Embryonic facial prominence (tissue), 1 donor: ENCODE data around the gene FBXW12.
A peak's percentile ranks its signal among the peaks of the same experiment; 100 is the strongest.
"Not testable (repeated sequence)": the region's sequence is repeated elsewhere in the genome, so short reads cannot be mapped to it uniquely, and the experiment has no call there.

Experiments
- DNase-seq: peaks from one replicate; pipeline ENCODE4 v3.0.0-alpha.2; 2016; ENCODE audit errors: extremely low spot score

FBXW12 gene

DNA sequence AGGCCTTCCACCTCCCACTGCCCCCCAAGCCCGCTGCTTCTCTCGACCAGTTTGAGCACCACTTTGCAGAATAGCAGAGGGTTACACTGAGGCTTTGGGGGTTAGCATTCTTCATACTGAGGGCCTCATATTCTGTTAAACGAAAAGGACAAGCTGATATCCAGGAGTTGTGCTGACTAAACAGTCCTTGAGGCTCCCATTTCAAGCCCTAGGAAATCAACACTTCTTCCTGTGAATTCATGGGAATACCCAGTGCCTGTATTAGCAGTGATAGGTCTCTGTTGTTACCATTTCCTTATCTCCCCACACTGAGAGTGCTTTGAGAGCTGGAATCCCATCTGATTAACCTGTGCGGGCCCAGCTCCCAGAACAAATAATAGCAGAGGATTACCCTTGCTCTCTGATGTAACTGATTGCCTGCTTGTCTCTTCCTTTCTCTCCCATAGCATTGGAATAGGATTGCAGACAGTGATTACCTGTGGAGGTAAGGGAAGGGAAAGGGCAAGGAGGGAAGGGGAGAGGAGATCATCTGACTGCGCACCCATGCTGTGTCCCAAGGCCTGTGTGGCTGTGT lies 930 bp downstream of the FBXW12 start:
- DNase-seq: no peak

- DNase-seq: no peak
Observed at GRCh38 chr3:48387634-48388033, 15.6 kb downstream of the FBXW12 start.

DNA sequence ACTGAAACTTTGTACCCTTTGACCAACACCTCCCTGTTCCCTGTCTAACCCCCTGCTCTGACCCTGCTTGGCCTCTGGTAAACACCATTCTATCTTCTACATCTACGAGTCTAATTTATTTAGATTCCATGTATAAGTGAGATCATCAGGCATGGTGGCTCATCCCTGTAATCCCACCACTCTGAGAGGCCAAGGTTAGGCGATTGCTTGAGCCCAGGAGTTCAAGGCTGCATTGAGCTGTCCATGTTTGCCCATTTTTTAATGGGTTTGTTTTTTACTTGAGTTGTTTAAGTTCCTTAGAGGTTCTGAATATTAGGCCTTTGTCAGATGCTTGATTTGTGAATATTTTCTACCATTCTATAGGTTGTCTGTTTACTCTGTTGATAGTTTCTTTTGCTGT lies 16.9 kb downstream of the FBXW12 start:
- DNase-seq: no peak

DNA sequence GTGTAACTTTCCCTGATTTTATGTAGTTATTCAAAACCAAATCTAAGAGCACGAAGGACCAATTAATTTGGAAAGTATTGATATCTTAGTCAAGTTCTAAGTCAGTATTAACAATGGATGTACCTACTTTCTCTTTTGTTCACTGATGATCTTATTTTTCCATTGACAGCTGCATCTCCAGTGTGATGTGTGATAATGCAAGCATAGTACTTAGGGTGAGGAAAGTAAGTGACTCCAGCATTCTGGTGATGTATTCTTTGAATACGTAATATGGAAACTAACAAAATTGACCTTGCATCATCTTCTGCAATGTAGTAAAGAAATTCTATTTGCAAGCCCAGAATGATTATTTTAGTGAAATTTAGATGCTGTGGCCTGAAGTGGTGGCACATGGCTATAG lies 22.4 kb downstream of the FBXW12 start:
- DNase-seq: no peak

- no peak for DNase-seq
Observed at GRCh38 chr3:48395714-48396113, 23.7 kb downstream of the FBXW12 start.

GRCh38 chr3:48397767-48398681 lies 26.0 kb downstream of the FBXW12 start:
- DNase-seq: no peak

GRCh38 chr3:48398701-48399386 lies 26.8 kb downstream of the FBXW12 start:
- DNase-seq: no peak

DNA sequence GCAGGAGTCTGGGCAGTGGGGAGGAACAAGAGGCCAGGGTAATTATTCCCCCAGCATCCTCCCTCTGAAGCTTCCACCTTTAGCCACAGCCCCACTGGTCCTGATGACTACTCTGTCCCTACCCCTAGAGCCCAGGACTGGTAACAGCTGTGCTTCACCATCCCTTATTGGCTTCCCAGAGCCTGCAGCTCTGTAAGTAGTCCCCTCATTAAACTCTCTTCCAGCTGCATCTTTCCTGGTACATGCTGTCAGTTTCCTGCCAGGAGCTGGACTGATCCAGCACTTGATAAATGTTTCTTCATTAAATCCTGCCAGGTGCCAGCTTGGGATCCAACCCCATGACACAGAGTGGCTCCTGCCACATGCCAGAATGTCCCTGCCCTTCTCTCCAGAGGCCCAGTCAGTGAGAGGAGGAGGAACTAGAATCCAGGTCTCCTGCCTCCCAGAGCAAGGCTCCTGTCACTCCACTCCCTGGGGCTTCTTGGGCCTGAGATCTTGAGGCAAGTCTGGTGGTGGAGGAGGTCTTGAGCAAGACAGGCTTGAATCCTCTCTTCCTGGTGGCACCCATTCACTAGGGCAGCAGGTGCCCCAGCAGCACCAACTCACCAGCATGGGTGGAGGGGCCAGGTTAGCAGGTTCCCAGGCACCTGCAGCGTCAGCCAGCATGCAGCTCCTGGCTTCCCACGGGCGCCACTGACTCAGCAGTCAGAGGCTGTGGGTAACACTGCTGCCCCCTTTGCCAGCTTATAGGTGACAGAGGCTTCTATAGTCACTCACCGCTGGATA lies 27.6 kb downstream of the FBXW12 start:
- no peak for DNase-seq

DNA sequence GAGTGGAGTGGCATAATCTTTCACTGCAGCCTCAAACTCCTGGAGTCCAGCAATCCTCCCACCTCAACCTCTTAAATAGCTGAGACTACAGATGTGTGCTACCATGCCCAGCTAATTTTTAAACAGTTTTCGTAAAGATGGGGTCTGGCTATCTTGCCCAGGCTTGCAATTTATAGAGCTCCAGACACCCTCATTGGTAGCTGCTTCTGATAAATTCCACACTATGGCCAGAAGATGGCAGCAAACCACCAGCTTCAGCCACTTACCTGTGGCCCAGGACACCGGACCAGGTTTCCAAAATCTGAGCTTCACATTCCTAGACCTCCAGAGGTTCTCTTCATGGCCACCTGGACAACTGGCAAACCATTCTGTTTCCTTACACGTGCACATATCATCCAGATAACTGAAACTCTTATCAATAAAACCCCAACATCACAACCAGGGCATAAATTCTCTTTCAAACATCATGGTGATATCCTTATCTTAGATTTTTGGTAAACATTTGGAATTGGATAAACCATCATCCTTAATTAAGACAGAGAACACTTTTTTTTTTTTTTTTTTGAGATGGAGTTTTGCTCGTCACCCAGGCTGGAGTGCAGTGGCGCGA lies 28.9 kb downstream of the FBXW12 start:
- DNase-seq: peak; percentile 13

DNA sequence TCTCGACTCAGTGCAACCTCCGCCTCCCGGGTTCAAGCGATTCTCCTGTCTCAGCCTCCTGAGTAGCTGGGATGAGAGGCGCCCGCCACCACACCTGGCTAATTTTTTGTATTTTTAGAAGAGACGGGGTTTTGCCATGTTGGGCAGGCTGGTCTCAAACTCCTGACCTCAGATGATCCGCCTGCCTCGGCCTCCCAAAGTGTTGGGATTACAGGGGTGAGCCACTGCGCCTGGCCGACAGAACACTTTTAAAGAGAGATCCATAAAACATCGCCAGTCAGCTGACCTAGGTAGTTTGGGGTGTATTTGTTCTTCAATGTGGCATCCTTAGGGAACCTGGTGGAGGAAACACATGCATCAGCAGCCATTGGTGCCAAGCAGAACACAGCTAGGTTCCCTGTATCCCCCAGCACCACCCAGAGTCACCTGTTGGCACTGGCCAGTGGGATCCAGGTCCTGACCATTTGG lies 29.4 kb downstream of the FBXW12 start:
- not testable (repeated sequence) for DNase-seq

DNA sequence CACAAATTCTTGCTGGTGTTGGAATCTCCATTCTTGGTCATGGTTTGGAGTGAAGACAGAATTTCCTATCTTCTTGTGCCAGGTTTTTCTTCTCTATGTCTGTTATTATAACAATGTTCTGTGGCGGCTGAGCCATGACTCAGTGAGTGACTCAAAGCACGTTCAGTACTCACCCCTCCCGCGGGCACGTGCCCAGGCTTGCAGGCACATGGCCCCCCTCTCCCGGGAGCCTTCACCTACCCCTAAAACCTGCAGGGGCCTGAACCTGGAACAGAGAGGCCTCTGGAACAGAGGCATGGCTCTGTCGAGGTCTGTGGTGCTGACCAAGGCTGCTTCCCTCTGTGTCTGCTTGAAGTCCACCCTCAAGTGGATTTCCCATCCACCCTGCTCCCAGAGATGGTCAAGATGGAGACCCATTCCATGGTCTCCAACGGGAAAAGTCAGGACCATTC lies 30.3 kb downstream of the FBXW12 start:
- DNase-seq: no peak

DNA sequence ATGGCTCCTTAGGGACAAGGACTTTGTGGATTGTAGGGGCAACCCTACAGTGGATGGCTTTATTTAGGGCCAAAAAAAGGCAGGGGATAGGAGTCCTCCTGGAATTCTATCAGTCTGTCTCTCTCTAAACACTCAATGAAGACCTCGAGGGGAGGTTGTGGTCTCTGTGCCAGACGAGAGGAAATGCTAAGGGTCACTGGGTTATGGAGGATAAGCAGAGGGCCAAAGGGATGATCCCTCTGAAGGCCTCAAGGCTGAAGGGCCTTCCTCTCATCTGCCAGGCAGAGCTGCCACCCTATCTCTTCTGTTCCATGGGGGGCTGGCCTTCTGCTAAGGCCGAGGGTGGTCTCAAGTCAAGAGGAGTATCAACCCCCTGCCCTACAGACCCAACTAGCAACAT lies 30.9 kb downstream of the FBXW12 start:
- no peak for DNase-seq

- no peak for DNase-seq
Observed at GRCh38 chr3:48403533-48404439, 31.8 kb downstream of the FBXW12 start.

DNA sequence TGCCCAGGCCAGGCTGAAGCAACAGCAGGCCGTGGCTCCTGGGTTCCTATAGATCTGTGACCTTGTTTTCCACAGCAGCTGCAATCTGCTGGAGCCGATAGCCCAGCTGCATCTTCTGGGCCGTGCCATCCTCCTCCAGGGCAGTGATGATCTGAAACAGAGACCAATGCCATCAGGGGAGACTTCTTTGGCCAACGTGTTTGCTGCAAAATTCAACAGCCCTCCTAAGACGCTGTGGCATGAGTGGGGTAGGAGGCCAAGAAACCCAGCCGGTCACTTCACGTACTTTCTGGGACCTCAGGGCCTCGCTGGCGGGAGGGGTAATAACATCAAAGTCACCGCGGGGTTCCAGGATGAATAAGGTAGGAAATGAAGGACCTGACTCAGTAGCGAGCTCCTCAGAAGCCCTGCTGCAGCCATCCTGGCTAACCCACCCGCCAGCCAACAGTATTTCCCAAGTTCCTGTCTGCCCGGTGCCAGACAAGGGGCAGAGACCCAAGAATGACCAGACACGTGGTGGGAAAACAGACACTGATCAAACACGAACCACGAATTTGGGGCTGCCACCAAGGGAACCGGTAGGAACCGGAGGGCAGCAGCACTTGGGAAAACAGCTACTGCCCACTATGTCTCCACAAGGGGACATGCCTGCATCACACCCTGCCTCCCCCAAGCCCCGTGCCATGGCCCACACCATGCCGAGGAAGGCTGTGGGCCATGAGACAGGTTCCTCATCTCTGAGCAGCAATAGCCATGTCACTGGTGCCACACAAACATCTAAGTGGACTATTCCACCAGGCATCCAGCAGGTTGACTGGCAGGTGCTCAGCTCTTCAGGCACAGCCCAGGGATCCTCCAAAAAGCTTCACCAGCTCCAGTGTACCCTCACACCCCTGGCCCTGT lies 32.7 kb downstream of the FBXW12 start:
- no peak for DNase-seq

DNA sequence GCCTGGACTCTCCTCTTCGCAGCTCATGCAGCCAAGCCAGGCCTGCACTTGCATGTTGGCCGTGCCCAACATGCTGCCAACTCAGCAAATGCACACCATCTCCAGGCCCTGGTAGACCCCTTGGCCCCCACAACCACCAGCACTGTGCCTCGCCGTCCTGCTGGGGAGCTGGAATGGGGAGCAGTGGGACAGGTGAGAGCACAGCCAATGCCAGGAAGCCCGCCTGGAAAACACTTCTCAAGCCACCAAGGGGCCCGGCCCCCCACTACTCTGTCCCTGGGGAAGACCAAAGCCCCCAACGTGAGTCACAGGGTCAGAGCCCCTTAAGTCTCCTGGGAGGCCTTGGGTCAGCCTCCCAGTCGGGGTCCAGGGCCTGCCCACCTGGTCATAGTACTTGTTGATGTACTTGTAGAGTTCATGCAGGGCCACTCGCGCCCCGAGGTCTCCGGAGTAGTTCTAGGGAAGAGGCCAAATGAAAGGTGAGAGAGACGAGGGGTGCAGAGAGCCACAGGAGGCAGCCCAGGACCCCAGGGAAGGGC lies 33.4 kb downstream of the FBXW12 start:
- no peak for DNase-seq

DNA sequence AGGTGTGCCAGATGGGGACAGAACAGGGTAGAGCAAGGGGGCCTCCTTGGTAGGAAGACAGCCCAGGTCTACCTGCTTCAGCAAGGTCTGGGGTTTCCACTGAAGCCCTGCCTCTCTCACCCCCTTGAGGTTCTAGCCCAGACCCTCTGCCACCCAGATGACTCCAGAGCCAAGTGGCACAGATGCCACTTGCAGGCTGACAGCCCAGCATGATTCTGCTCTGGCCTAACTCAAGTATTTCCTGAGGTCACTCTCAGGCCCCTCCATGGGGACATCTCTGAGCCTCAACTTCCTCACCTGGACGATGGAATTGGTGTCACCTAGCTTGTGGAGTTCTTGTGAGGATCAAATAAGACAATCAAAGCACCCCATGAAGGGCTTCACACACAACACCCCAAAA lies 34.0 kb downstream of the FBXW12 start:
- no peak for DNase-seq

GRCh38 chr3:48406443-48407431 lies 34.7 kb downstream of the FBXW12 start:
- DNase-seq: no peak
